Measurements from ENCODE around the gene ASIC5.

GRCh38 chr4:155799794-155800123 lies 66.3 kb downstream of the ASIC5 start:
- no peak for TF ChIP-seq POLR2A (IDR thresholded peaks at IDR 0.05; ENCODE audit: low read depth, low read length)
- no peak for TF ChIP-seq TAF1 (IDR thresholded peaks at IDR 0.05; ENCODE audit: borderline replicate concordance, low read depth, low read length)
